Duodenal mucosa (tissue), 2 donors: ENCODE results near the gene MYO18B.

Experiments
- H3K27ac ChIP-seq: one replicate; pipeline ENCODE4 v1.7.0; 2013; ENCODE audit warnings: low read depth, low read length
- H3K27me3 ChIP-seq, 2 donors: one replicate each; pipeline ENCODE4 v1.7.0; 2013; ENCODE audit warnings: low read length in 2 of 2, control low read depth in 1 of 2; ENCODE audit not compliant: insufficient read depth in 2 of 2, control insufficient read depth in 1 of 2
- H3K36me3 ChIP-seq, 2 donors: one replicate each; pipeline ENCODE4 v1.7.0; 2013; ENCODE audit warnings: low read length in 2 of 2, control low read depth in 1 of 2; ENCODE audit not compliant: insufficient read depth in 2 of 2, control insufficient read depth in 1 of 2
- H3K4me1 ChIP-seq, 2 donors: one replicate each; pipeline ENCODE4 v1.7.0; 2013; ENCODE audit warnings: low read length in 2 of 2, control low read depth in 1 of 2; ENCODE audit not compliant: insufficient read depth in 2 of 2, control insufficient read depth in 1 of 2
- H3K4me3 ChIP-seq, 2 donors: one replicate each; pipeline ENCODE4 v1.7.0; 2013; ENCODE audit warnings: low read length in 2 of 2, low read depth in 1 of 2
- H3K9ac ChIP-seq, 2 donors: one replicate each; pipeline ENCODE4 v1.7.0; 2013; ENCODE audit warnings: low read length in 2 of 2, low read depth in 1 of 2
- H3K9me3 ChIP-seq, 2 donors: one replicate each; pipeline ENCODE4 v1.7.0; 2013; ENCODE audit warnings: low read length in 2 of 2, control low read depth in 1 of 2; ENCODE audit not compliant: control insufficient read depth in 1 of 2

MYO18B gene

GRCh38 chr22:25748704-25749103, 6.7 kb downstream of the MYO18B start:
- Histone ChIP-seq H3K9me3 (no peaks in the 10 kb centered on the region), H3K36me3 (no peaks in the 10 kb centered on the region), H3K27me3 (no peaks in the 10 kb centered on the region), H3K4me1 (peaks cover 15 to 26% of the 10 kb centered on the region in 2 donors), H3K4me3 (no peak overlapping the region), H3K27ac (no peak overlapping the region), H3K9ac (no peak overlapping the region)

- Histone ChIP-seq H3K4me3 (no peak overlapping the region), H3K4me1 (peaks cover 15 to 26% of the 10 kb centered on the region in 2 donors), H3K27me3 (no peaks in the 10 kb centered on the region), H3K36me3 (no peaks in the 10 kb centered on the region), H3K27ac (no peak overlapping the region), H3K9ac (no peak overlapping the region), H3K9me3 (no peaks in the 10 kb centered on the region)
Observed at GRCh38 chr22:25749420-25750169, 7.6 kb downstream of the MYO18B start.

GRCh38 chr22:25750569-25751173, 8.7 kb downstream of the MYO18B start:
- H3K9ac ChIP-seq = no peak overlapping the region
- H3K36me3 ChIP-seq = no peaks in the 10 kb centered on the region
- peaks cover 15 to 26% of the 10 kb centered on the region in 2 donors for H3K4me1 ChIP-seq
- H3K27ac ChIP-seq = no peak overlapping the region
- H3K4me3 ChIP-seq = no peak overlapping the region
- no peaks in the 10 kb centered on the region for H3K9me3 ChIP-seq
- no peaks in the 10 kb centered on the region for H3K27me3 ChIP-seq

GRCh38 chr22:25751174-25751581, 9.2 kb downstream of the MYO18B start:
- Histone ChIP-seq H3K27ac (no peak overlapping the region), H3K9ac (no peak overlapping the region), H3K4me3 (no peak overlapping the region), H3K36me3 (no peaks in the 10 kb centered on the region), H3K4me1 (peaks cover 15 to 26% of the 10 kb centered on the region in 2 donors), H3K9me3 (no peaks in the 10 kb centered on the region), H3K27me3 (no peaks in the 10 kb centered on the region)

GRCh38 chr22:25752615-25753214, 10.7 kb downstream of the MYO18B start:
- Histone ChIP-seq H3K4me3 (no peak overlapping the region), H3K9me3 (no peaks in the 10 kb centered on the region), H3K27ac (no peak overlapping the region), H3K27me3 (no peaks in the 10 kb centered on the region), H3K9ac (no peak overlapping the region), H3K36me3 (no peaks in the 10 kb centered on the region), H3K4me1 (peaks cover 14 to 16% of the 10 kb centered on the region in 2 donors)

GRCh38 chr22:25753252-25753651, 11.3 kb downstream of the MYO18B start:
- no peaks in the 10 kb centered on the region for H3K27me3 ChIP-seq
- no peak overlapping the region for H3K4me3 ChIP-seq
- no peaks in the 10 kb centered on the region for H3K36me3 ChIP-seq
- H3K9me3 ChIP-seq = no peaks in the 10 kb centered on the region
- H3K27ac ChIP-seq = no peak overlapping the region
- peaks cover 9 to 11% of the 10 kb centered on the region in 2 donors for H3K4me1 ChIP-seq
- H3K9ac ChIP-seq = no peak overlapping the region

GRCh38 chr22:25754527-25755202, 12.7 kb downstream of the MYO18B start:
- Histone ChIP-seq H3K27ac (no peak overlapping the region), H3K4me1 (no peaks in the 10 kb centered on the region), H3K9me3 (no peaks in the 10 kb centered on the region), H3K36me3 (no peaks in the 10 kb centered on the region), H3K4me3 (no peak overlapping the region), H3K9ac (no peak overlapping the region), H3K27me3 (no peaks in the 10 kb centered on the region)

GRCh38 chr22:25757686-25758085, 15.7 kb downstream of the MYO18B start:
- H3K27ac ChIP-seq = no peak overlapping the region
- no peaks in the 10 kb centered on the region for H3K27me3 ChIP-seq
- no peaks in the 10 kb centered on the region for H3K9me3 ChIP-seq
- H3K36me3 ChIP-seq = no peaks in the 10 kb centered on the region
- no peaks in the 10 kb centered on the region for H3K4me1 ChIP-seq
- H3K4me3 ChIP-seq = no peak overlapping the region
- no peak overlapping the region for H3K9ac ChIP-seq

- Histone ChIP-seq H3K4me1 (no peaks in the 10 kb centered on the region), H3K36me3 (no peaks in the 10 kb centered on the region), H3K27me3 (no peaks in the 10 kb centered on the region), H3K4me3 (no peak overlapping the region), H3K27ac (no peak overlapping the region), H3K9ac (no peak overlapping the region), H3K9me3 (no peaks in the 10 kb centered on the region)
Observed at GRCh38 chr22:25758316-25758715, 16.3 kb downstream of the MYO18B start.

GRCh38 chr22:25759825-25760231, 17.8 kb downstream of the MYO18B start:
- Histone ChIP-seq H3K4me1 (no peaks in the 10 kb centered on the region), H3K27me3 (no peaks in the 10 kb centered on the region), H3K9me3 (no peaks in the 10 kb centered on the region), H3K4me3 (no peak overlapping the region), H3K27ac (no peak overlapping the region), H3K36me3 (no peaks in the 10 kb centered on the region), H3K9ac (no peak overlapping the region)
